HG02884 (cell line): ENCODE measurements around the gene GNAQ.

Experiments used
- ATAC-seq: cut with Tn5 transposase; IDR thresholded peaks from one replicate; pipeline ENCODE4 v1.9.1; 2021; ENCODE audit warnings: mild to moderate bottlenecking, moderate library complexity; ENCODE audit not compliant: unreplicated experiment

GNAQ gene

GRCh38 chr9:77667151-77667550 is 364.5 kb downstream of the GNAQ start:
- ATAC-seq = no peak
